ENCODE measurements around the gene GSG1L. TPM values are rescaled to one million over a fixed set of nuclear protein-coding genes. Genes with fewer than 3 reads are reported as not detected.
"Not testable (repeated sequence)": the region's sequence is repeated elsewhere in the genome, so short reads cannot be mapped to it uniquely, and the experiment has no call there.

GSG1L gene
- total and polyA plus RNA-seq, 9 donors = 1.5 to 4.3 (median 2.9) TPM

- no peaks in the 10 kb centered on the region for H3K4me1 ChIP-seq (ENCODE audit: control insufficient read depth, insufficient read depth, low read length)
- DNase-seq = no peak
- no peak overlapping the region for H3K27ac ChIP-seq (ENCODE audit: low read length)
- WGBS (ENCODE audit: insufficient coverage) = 54% methylated on average over 9 of the region's 12 CpGs
- H3K36me3 ChIP-seq (ENCODE audit: control insufficient read depth, insufficient read depth, low read length) = peaks cover 5% of the 10 kb centered on the region
- H3K27me3 ChIP-seq (ENCODE audit: control insufficient read depth, insufficient read depth, low read length) = no peaks in the 10 kb centered on the region
- H3K9me3 ChIP-seq (replicated peaks; ENCODE audit: control insufficient read depth, low read depth, low read length) = no peaks in the 10 kb centered on the region
- no peak overlapping the region for H3K4me3 ChIP-seq (ENCODE audit: low read length)
Measured at GRCh38 chr16:27748868-27749546, 314.5 kb downstream of the GSG1L start.

- H3K27me3 ChIP-seq (ENCODE audit: control insufficient read depth, insufficient read depth, low read length) = no peaks in the 10 kb centered on the region
- no peak overlapping the region for H3K27ac ChIP-seq (ENCODE audit: low read length)
- no peak overlapping the region for H3K4me3 ChIP-seq (ENCODE audit: low read length)
- no peaks in the 10 kb centered on the region for H3K4me1 ChIP-seq (ENCODE audit: control insufficient read depth, insufficient read depth, low read length)
- H3K9me3 ChIP-seq (replicated peaks; ENCODE audit: control insufficient read depth, low read depth, low read length) = no peaks in the 10 kb centered on the region
- DNase-seq = no peak
- H3K36me3 ChIP-seq (ENCODE audit: control insufficient read depth, insufficient read depth, low read length) = peaks cover 2% of the 10 kb centered on the region
- 82% methylated on average over 11 of the region's 14 CpGs for whole genome bisulfite sequencing (ENCODE audit: insufficient coverage)
Measured at GRCh38 chr16:27747946-27748345, 315.6 kb downstream of the GSG1L start.

- Histone ChIP-seq H3K4me3 (ENCODE audit: low read length) (no peak overlapping the region), H3K9me3 (replicated peaks; ENCODE audit: control insufficient read depth, low read depth, low read length) (no peaks in the 10 kb centered on the region), H3K27ac (ENCODE audit: low read length) (no peak overlapping the region), H3K27me3 (ENCODE audit: control insufficient read depth, insufficient read depth, low read length) (no peaks in the 10 kb centered on the region), H3K4me1 (ENCODE audit: control insufficient read depth, insufficient read depth, low read length) (no peaks in the 10 kb centered on the region), H3K36me3 (ENCODE audit: control insufficient read depth, insufficient read depth, low read length) (peaks cover 8% of the 10 kb centered on the region)
- no peak for DNase-seq
- 89% methylated on average over 11 of the region's 18 CpGs for WGBS (ENCODE audit: insufficient coverage)
Measured at GRCh38 chr16:27746076-27746855, 317.2 kb downstream of the GSG1L start.

GRCh38 chr16:27745348-27745747 lies 318.2 kb downstream of the GSG1L start:
- 100% methylated on average over 1 of the region's 3 CpGs for WGBS (ENCODE audit: insufficient coverage)
- DNase-seq = no peak
- Histone ChIP-seq H3K4me1 (ENCODE audit: control insufficient read depth, insufficient read depth, low read length) (no peaks in the 10 kb centered on the region), H3K9me3 (replicated peaks; ENCODE audit: control insufficient read depth, low read depth, low read length) (no peaks in the 10 kb centered on the region), H3K27ac (ENCODE audit: low read length) (no peak overlapping the region), H3K27me3 (ENCODE audit: control insufficient read depth, insufficient read depth, low read length) (no peaks in the 10 kb centered on the region), H3K4me3 (ENCODE audit: low read length) (no peak overlapping the region), H3K36me3 (ENCODE audit: control insufficient read depth, insufficient read depth, low read length) (peaks cover 17% of the 10 kb centered on the region)

GRCh38 chr16:27743963-27744362 lies 319.6 kb downstream of the GSG1L start:
- 71% methylated on average over 1 of the region's 5 CpGs for WGBS (ENCODE audit: insufficient coverage)
- Histone ChIP-seq H3K9me3 (replicated peaks; ENCODE audit: control insufficient read depth, low read depth, low read length) (no peaks in the 10 kb centered on the region), H3K4me1 (ENCODE audit: control insufficient read depth, insufficient read depth, low read length) (no peaks in the 10 kb centered on the region), H3K36me3 (ENCODE audit: control insufficient read depth, insufficient read depth, low read length) (peaks cover 17% of the 10 kb centered on the region), H3K27ac (ENCODE audit: low read length) (no peak overlapping the region), H3K27me3 (ENCODE audit: control insufficient read depth, insufficient read depth, low read length) (no peaks in the 10 kb centered on the region), H3K4me3 (ENCODE audit: low read length) (no peak overlapping the region)
- DNase-seq = no peak

GRCh38 chr16:27743001-27743400 lies 320.5 kb downstream of the GSG1L start:
- not testable (repeated sequence) for H3K4me1 ChIP-seq (ENCODE audit: control insufficient read depth, insufficient read depth, low read length); H3K27ac ChIP-seq (ENCODE audit: low read length); H3K4me3 ChIP-seq (ENCODE audit: low read length); DNase-seq; H3K9me3 ChIP-seq (replicated peaks; ENCODE audit: control insufficient read depth, low read depth, low read length); H3K27me3 ChIP-seq (ENCODE audit: control insufficient read depth, insufficient read depth, low read length)
- WGBS (ENCODE audit: insufficient coverage) = no CpG with 5 or more reads among the region's 3 CpGs
- peaks cover 17% of the 10 kb centered on the region for H3K36me3 ChIP-seq (ENCODE audit: control insufficient read depth, insufficient read depth, low read length)

GRCh38 chr16:27742333-27742732 lies 321.2 kb downstream of the GSG1L start:
- DNase-seq = no peak
- no peak overlapping the region for H3K27ac ChIP-seq (ENCODE audit: low read length)
- H3K4me3 ChIP-seq (ENCODE audit: low read length) = no peak overlapping the region
- WGBS (ENCODE audit: insufficient coverage) = 95% methylated on average over 3 of the region's 5 CpGs
- H3K9me3 ChIP-seq (replicated peaks; ENCODE audit: control insufficient read depth, low read depth, low read length) = no peaks in the 10 kb centered on the region
- peaks cover 17% of the 10 kb centered on the region for H3K36me3 ChIP-seq (ENCODE audit: control insufficient read depth, insufficient read depth, low read length)
- H3K27me3 ChIP-seq (ENCODE audit: control insufficient read depth, insufficient read depth, low read length) = no peaks in the 10 kb centered on the region
- H3K4me1 ChIP-seq (ENCODE audit: control insufficient read depth, insufficient read depth, low read length) = no peaks in the 10 kb centered on the region

- no peaks in the 10 kb centered on the region for H3K27me3 ChIP-seq (ENCODE audit: control insufficient read depth, insufficient read depth, low read length)
- peaks cover 17% of the 10 kb centered on the region for H3K36me3 ChIP-seq (ENCODE audit: control insufficient read depth, insufficient read depth, low read length)
- no peaks in the 10 kb centered on the region for H3K9me3 ChIP-seq (replicated peaks; ENCODE audit: control insufficient read depth, low read depth, low read length)
- H3K4me1 ChIP-seq (ENCODE audit: control insufficient read depth, insufficient read depth, low read length) = no peaks in the 10 kb centered on the region
- no peak overlapping the region for H3K27ac ChIP-seq (ENCODE audit: low read length)
- DNase-seq = no peak
- H3K4me3 ChIP-seq (ENCODE audit: low read length) = no peak overlapping the region
- WGBS (ENCODE audit: insufficient coverage) = 77% methylated on average over 3 of the region's 11 CpGs
Measured at GRCh38 chr16:27740496-27741201, 322.9 kb downstream of the GSG1L start.

GRCh38 chr16:27739606-27740357 lies 323.7 kb downstream of the GSG1L start:
- Histone ChIP-seq H3K36me3 (ENCODE audit: control insufficient read depth, insufficient read depth, low read length) (peaks cover 17% of the 10 kb centered on the region), H3K4me1 (ENCODE audit: control insufficient read depth, insufficient read depth, low read length) (no peaks in the 10 kb centered on the region), H3K27me3 (ENCODE audit: control insufficient read depth, insufficient read depth, low read length) (no peaks in the 10 kb centered on the region), H3K9me3 (replicated peaks; ENCODE audit: control insufficient read depth, low read depth, low read length) (no peaks in the 10 kb centered on the region), H3K4me3 (ENCODE audit: low read length) (no peak overlapping the region), H3K27ac (ENCODE audit: low read length) (no peak overlapping the region)
- DNase-seq = no peak
- WGBS (ENCODE audit: insufficient coverage) = 91% methylated on average over 12 of the region's 17 CpGs

Data from muscle of leg (tissue), 11 donors.